GM18498 (cell line): ENCODE results near the gene MTARC2.
"Not testable (repeated sequence)": the region's sequence is repeated elsewhere in the genome, so short reads cannot be mapped to it uniquely, and the experiment has no call there.

Experiments
- ATAC-seq: cut with Tn5 transposase; IDR thresholded peaks from one replicate; pipeline ENCODE4 v1.9.1; 2021; ENCODE audit warnings: mild to moderate bottlenecking, moderate library complexity; ENCODE audit not compliant: unreplicated experiment

Gene MTARC2

GRCh38 chr1:220730486-220730885, 17.6 kb upstream of the MTARC2 start:
- no peak for ATAC-seq

- ATAC-seq: no peak
Observed at GRCh38 chr1:220732137-220732536, 16.0 kb upstream of the MTARC2 start.

- peak; percentile 3 for ATAC-seq
Observed at GRCh38 chr1:220732621-220733020, 15.5 kb upstream of the MTARC2 start.

- ATAC-seq: peak; percentile 94
Observed at GRCh38 chr1:220733086-220733601, 15.0 kb upstream of the MTARC2 start.

- ATAC-seq: no peak
Observed at GRCh38 chr1:220734571-220735326, 13.4 kb upstream of the MTARC2 start.

- ATAC-seq: not testable (repeated sequence)
Observed at GRCh38 chr1:220736283-220736682, 11.8 kb upstream of the MTARC2 start.

GRCh38 chr1:220741349-220741748, 6.8 kb upstream of the MTARC2 start:
- no peak for ATAC-seq

- no peak for ATAC-seq
Observed at GRCh38 chr1:220741825-220742224, 6.3 kb upstream of the MTARC2 start.

- no peak for ATAC-seq
Observed at GRCh38 chr1:220742520-220742919, 5.6 kb upstream of the MTARC2 start.

GRCh38 chr1:220746851-220747250, 1.3 kb upstream of the MTARC2 start:
- ATAC-seq: no peak

- no peak for ATAC-seq
Observed at GRCh38 chr1:220747437-220748088, 559 bp upstream of the MTARC2 start.

- no peak for ATAC-seq
Observed at GRCh38 chr1:220748936-220749335, 814 bp downstream of the MTARC2 start.

GRCh38 chr1:220750131-220750515, 2.0 kb downstream of the MTARC2 start:
- no peak for ATAC-seq

GRCh38 chr1:220751111-220751510, 3.0 kb downstream of the MTARC2 start:
- ATAC-seq: no peak

GRCh38 chr1:220754212-220754917, 6.2 kb downstream of the MTARC2 start:
- no peak for ATAC-seq

GRCh38 chr1:220754918-220755295, 6.8 kb downstream of the MTARC2 start:
- ATAC-seq: no peak

GRCh38 chr1:220755309-220755708, 7.2 kb downstream of the MTARC2 start:
- no peak for ATAC-seq

- no peak for ATAC-seq
Observed at GRCh38 chr1:220757441-220757840, 9.3 kb downstream of the MTARC2 start.

- no peak for ATAC-seq
Observed at GRCh38 chr1:220759147-220759546, 11.0 kb downstream of the MTARC2 start.

GRCh38 chr1:220761688-220762427, 13.7 kb downstream of the MTARC2 start:
- ATAC-seq: no peak

GRCh38 chr1:220764757-220765156, 16.6 kb downstream of the MTARC2 start:
- no peak for ATAC-seq
